Left renal pelvis (tissue), 4 donors: Measurements from ENCODE around the gene MINDY2. TPM values are rescaled to one million over a fixed set of nuclear protein-coding genes. Genes with fewer than 3 reads are reported as not detected.
"Not testable (repeated sequence)": the region's sequence is repeated elsewhere in the genome, so short reads cannot be mapped to it uniquely, and the experiment has no call there.

Source experiments
- DNase-seq, 4 donors: peaks; one replicate each; pipeline ENCODE4 v3.0.0-alpha.2; 2013; ENCODE audit warnings: low read depth in 4 of 4, low spot score in 3 of 4
- polyA plus RNA-seq, 4 donors: library from polyadenylated mRNA; unstranded; fragments of 120-200 nt; gene quantifications; one replicate each; pipeline ENCODE4 v1.2.1, GENCODE V29; 2013; ENCODE audit not compliant: insufficient read length in 4 of 4

MINDY2 gene
- polyA plus RNA-seq, 4 donors, result 19.4 to 30.9 (median 28.8) TPM

GRCh38 chr15:58877999-58878825 is 107.1 kb downstream of the MINDY2 start:
- DNase-seq, result no peak

- DNase-seq, result no peak
These were observed 109.2 kb downstream of the MINDY2 start for GRCh38 chr15:58880320-58880719.

- DNase-seq, result no peak
These were observed 111.1 kb downstream of the MINDY2 start for GRCh38 chr15:58882243-58882642.

GRCh38 chr15:58883926-58884325 is 112.8 kb downstream of the MINDY2 start:
- DNase-seq, result not testable (repeated sequence)

- DNase-seq, result no peak
These were observed 115.8 kb downstream of the MINDY2 start for GRCh38 chr15:58886921-58887320.

GRCh38 chr15:58889363-58889762 is 118.3 kb downstream of the MINDY2 start:
- DNase-seq, result no peak

GRCh38 chr15:58898150-58898680 is 127.1 kb downstream of the MINDY2 start:
- DNase-seq, result no peak

- DNase-seq, result peak in 2 of 4 donors; percentile 29 to 31
These were observed 129.5 kb downstream of the MINDY2 start for GRCh38 chr15:58900631-58901030.

- no peak for DNase-seq
These were observed 137.6 kb downstream of the MINDY2 start for GRCh38 chr15:58908550-58909309.

GRCh38 chr15:58909616-58910015 is 138.5 kb downstream of the MINDY2 start:
- no peak for DNase-seq

- no peak for DNase-seq
These were observed 139.4 kb downstream of the MINDY2 start for GRCh38 chr15:58910456-58910855.

Other genes with a start within 250 kb of the MINDY2 start
- gene ADAM10, start 21.6 kb upstream of the MINDY2 start, polyA plus RNA-seq, result 100 to 1,000 TPM; 141 to 284 (median 240) TPM
- 100 to 1,000 TPM in 3 of 4 donors, 10 to 100 TPM in 1; 89.9 to 147 (median 136) TPM for gene SLTM, start 162.4 kb downstream of the MINDY2 start, polyA plus RNA-seq
- gene RNF111, start 216.4 kb downstream of the MINDY2 start, polyA plus RNA-seq, result 10 to 100 TPM; 33.9 to 47.6 (median 43.7) TPM